ENCODE measurements around the gene EYS. TPM values are rescaled to one million over a fixed set of nuclear protein-coding genes. Genes with fewer than 3 reads are reported as not detected.
"Not testable (repeated sequence)": the region's sequence is repeated elsewhere in the genome, so short reads cannot be mapped to it uniquely, and the experiment has no call there.

The EYS gene
- total and polyA plus RNA-seq, 8 donors, result 0.03 to 0.25 (median 0.13) TPM

DNA sequence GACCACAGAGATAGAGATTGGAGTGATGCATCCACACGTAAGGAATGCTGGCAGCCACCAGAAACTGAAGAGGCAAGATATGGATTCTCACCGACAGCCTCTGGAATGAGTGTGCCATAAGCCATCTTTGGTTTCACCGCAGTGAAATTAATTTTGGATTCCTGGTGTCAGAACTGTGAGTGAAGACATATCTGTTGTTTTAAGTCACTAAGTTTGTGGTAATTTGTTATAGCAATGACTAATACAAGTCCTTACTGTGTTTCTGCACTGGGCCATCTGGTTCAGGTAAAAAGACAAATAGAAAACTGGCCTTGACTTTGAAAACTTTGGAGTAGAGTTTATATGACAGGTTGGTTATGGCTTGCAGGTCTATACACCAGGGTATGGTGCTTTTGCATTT, 1809.6 kb downstream of the EYS start:
- no peak for FAIRE-seq
- Histone ChIP-seq H3K36me3 (no peaks in the 10 kb centered on the region), H3K4me3 (no peak overlapping the region), H3K27ac (no peak overlapping the region), H3K4me1 (no peaks in the 10 kb centered on the region), H3K27me3 (no peaks in the 10 kb centered on the region), H3K9me3 (no peaks in the 10 kb centered on the region)
- intact Hi-C loops (cut with DNase I), result no loop called here
- TF ChIP-seq, protein P1, sequence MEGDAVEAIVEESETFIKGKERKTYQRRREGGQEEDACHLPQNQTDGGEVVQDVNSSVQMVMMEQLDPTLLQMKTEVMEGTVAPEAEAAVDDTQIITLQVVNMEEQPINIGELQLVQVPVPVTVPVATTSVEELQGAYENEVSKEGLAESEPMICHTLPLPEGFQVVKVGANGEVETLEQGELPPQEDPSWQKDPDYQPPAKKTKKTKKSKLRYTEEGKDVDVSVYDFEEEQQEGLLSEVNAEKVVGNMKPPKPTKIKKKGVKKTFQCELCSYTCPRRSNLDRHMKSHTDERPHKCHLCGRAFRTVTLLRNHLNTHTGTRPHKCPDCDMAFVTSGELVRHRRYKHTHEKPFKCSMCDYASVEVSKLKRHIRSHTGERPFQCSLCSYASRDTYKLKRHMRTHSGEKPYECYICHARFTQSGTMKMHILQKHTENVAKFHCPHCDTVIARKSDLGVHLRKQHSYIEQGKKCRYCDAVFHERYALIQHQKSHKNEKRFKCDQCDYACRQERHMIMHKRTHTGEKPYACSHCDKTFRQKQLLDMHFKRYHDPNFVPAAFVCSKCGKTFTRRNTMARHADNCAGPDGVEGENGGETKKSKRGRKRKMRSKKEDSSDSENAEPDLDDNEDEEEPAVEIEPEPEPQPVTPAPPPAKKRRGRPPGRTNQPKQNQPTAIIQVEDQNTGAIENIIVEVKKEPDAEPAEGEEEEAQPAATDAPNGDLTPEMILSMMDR (IDR thresholded peaks at IDR 0.05), result no peak
- no peak for DNase-seq
- no peak for ATAC-seq
- WGBS, 2 donors, result 78 to 89% methylated on average over 3 of the region's 3 CpGs

DNA sequence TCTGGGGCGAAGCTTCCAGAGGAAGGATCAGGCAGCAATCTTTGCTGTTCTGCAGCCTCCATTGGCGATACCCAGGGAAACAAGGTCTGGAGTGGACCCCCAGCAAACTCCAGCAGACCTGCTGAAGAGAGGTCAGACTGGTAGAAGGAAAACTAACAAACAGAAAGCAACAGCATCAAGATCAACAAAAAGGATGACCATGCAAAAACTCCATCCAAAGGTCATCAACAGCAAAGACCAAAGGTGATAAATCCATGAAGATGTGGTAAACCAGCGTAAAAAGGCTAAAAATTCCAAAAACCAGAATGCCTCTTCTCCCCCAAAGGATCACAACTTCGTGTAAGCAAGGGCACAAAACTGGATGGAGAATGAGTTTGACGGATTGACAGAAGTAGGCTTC, 1818.6 kb downstream of the EYS start:
- no peaks in the 10 kb centered on the region for H3K36me3 ChIP-seq
- TF ChIP-seq, protein P1 (IDR thresholded peaks at IDR 0.05), result no peak
- intact Hi-C loops (cut with DNase I), result no loop called here
- no peaks in the 10 kb centered on the region for H3K9me3 ChIP-seq
- no peak overlapping the region for H3K4me3 ChIP-seq
- 53 to 65% methylated on average over 5 of the region's 5 CpGs for WGBS, 2 donors
- no peak for ATAC-seq
- no peaks in the 10 kb centered on the region for H3K4me1 ChIP-seq
- H3K27me3 ChIP-seq, result no peaks in the 10 kb centered on the region
- FAIRE-seq, result no peak
- no peak overlapping the region for H3K27ac ChIP-seq
- DNase-seq, result no peak

DNA sequence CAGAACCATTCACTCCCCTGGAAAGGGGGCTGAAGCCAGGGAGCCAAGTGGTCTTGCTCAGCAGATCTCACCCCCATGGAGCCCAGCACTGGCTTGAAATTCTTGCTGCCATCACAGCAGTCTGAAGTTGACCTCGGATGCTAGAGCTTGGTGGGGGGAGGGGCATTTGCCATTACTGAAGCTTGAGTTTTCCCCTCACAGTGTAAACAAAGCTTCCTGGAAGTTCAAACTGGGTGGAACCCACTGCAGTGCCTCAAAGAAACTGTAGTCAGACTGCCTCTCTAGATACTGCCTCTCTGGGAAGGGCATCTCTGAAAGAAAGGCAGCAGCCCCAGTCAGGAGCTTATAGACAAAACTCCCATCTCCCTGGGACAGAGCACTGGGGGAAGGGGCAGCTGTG, 1819.2 kb downstream of the EYS start:
- H3K4me3 ChIP-seq; H3K27me3 ChIP-seq; FAIRE-seq; DNase-seq; H3K36me3 ChIP-seq; H3K4me1 ChIP-seq; H3K27ac ChIP-seq; H3K9me3 ChIP-seq; ATAC-seq; intact Hi-C loops (cut with DNase I): not testable (repeated sequence)
- WGBS, 2 donors, result 15 to 20% methylated on average over 1 of the region's 1 CpG

DNA sequence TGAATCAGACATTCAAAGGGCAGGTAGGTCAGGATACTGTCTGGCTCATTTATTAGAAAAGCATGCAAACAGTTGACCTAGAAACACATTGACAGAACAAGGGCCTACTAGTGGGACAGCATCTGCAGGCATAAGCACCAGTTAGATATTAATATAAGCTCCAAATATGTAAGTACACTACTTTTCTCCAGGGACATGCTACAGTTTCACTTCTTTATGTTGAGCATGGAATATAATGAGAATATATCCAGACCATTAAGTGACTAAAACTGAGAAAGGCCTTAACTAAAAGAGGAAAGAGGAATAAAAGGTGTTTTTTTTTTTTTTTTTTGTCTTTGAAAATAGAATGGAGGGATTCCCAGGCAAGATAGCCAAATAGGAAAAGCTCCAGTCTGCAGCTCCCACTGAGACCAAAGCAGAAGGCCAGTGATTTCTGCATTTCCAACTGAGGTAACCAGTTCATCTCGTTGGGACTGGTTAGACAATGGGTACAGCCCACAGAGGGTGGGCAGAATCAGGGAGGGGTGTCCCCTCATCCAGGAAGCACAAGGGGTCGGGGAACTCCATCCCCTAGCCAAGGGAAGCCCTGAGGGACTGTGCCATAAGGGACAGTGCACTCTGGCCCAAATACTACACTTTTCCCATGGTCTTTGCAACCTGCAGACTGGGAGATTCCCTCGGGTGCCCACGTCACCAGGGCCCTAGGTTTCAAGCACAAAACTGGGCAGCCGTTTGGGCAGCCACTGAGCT, 1819.8 kb downstream of the EYS start:
- TF ChIP-seq, protein P1 (IDR thresholded peaks at IDR 0.05), result no peak
- 42 to 54% methylated on average over 5 of the region's 5 CpGs for WGBS, 2 donors

DNA sequence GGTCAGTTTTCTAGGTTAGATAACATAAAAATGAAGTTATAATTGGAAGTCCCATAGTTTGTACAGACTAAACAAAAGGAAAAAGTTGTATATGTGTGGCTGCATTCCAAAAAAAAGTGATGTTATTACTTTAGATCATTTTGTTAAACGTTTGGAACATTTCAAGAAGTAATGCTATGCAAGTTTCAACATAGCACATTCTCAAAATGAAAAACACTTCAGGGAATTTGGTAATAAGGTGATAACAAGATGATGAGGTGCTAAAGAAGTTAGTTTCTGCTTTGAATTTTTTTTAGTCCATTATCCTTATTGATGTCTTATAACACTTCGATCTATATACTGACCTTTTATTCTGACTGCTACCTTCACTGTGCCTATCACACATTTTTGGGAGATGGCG, 1820.7 kb downstream of the EYS start:
- H3K27me3 ChIP-seq, result no peaks in the 10 kb centered on the region
- 65 to 70% methylated on average over 3 of the region's 3 CpGs for WGBS, 2 donors
- no peak overlapping the region for H3K27ac ChIP-seq
- no peaks in the 10 kb centered on the region for H3K36me3 ChIP-seq
- ATAC-seq (no peak), FAIRE-seq (no peak), DNase-seq (no peak)
- no peaks in the 10 kb centered on the region for H3K9me3 ChIP-seq
- H3K4me1 ChIP-seq, result no peaks in the 10 kb centered on the region
- intact Hi-C loops (cut with DNase I), result no loop called here
- TF ChIP-seq, protein P1 (IDR thresholded peaks at IDR 0.05), result no peak
- no peak overlapping the region for H3K4me3 ChIP-seq

More for the DNA sequence above, 1819.8 kb downstream of the EYS start:
- FAIRE-seq (no peak), DNase-seq (no peak), ATAC-seq (no peak)
- H3K4me3 ChIP-seq, result no peak overlapping the region
- no peaks in the 10 kb centered on the region for H3K4me1 ChIP-seq
- H3K27ac ChIP-seq, result no peak overlapping the region
- no peaks in the 10 kb centered on the region for H3K9me3 ChIP-seq
- H3K27me3 ChIP-seq, result no peaks in the 10 kb centered on the region
- intact Hi-C loops (cut with DNase I), result no loop called here
- H3K36me3 ChIP-seq, result no peaks in the 10 kb centered on the region
